ENCODE measurements around the gene REELD1.

REELD1 gene

DNA sequence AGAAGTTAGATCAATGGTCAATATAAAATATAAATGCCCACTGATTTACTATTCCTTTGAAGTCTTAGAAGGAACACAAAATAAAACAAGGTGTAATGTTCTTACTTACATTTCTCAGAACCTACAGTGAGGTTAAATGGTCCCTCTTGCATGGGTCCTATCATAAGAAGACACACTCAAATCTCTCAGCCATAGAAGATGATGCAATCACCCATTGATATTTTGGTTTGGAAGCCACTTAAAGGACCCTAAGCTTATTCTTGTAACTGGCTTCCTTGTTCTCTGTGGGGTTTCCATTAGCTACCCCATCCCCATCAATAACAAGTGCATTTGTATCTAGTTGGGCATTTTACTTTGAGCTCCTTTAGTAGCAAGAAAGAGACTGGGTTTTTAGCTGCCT, 15.1 kb downstream of the REELD1 start:
- no peak for DNase-seq

DNA sequence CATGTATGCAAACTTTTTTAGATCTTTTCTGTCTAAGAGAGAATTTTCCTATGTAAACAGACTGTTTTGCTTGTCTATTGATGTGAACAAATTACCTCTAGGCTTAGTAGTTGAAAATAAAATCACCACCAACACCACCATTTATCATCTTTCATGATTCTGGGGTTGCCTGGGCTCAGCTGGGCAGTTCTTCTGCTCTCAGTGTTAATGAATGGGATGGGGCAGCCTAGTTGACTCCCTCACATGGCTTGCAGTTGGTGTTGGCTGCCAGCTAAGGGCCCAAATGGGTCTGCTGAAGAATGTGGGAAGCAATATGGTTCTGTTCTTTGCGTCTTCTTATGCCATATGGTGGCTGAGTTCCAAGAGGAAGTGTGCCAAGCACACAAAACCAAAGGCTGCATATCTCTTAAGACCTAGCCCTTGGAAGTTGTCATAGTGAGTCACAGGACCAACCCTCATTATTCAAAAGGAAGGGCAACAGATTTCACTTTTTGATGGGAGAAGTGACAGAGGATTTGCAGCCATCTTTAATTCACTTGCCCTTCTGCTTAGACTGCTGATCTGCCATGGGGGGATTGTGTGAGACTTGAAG, 17.9 kb downstream of the REELD1 start:
- no peak for DNase-seq

DNA sequence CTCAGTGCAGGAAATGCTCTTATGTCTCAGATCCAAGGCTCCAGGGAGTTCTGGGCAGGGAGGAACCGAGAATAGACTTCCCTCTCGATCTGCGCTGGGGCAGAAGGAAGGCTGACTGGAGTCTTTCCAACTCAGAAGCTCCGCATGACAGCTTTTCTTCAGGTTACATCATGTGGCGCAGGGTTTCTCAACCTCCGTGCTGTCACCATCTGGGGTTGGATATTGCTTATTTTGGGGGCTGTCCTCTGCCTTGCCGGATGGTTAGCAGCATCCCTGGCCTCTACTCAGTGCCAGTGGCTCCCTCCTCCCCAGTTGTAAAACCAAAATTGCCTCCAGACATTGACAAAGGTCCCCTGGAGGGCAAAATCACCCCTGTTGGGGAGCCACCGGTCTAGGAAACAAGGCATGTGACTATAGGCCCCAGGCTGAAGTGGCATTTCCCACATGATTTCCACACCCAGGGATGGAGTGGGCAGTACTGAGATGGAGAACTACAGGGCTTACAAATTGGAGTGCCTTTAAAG, 21.4 kb downstream of the REELD1 start:
- DNase-seq, result no peak

DNA sequence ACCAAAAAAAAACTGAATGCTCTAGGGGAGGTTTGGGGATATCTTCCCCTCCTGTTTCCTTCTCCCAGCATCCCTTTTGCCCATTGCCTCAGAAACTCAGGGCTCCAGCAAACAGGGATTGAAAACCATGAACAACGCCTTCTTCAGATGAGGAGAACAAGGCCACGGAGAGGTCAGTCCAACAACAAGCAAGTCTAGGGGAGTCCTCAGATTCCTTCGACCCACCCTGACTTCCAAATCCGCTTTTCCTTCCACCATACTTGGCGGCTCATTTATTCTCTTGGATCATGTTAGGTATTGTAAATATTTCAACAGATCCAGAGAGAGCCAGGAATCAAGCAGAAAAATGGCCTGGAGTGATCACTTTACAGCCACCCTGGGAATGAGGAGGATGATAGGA, 21.9 kb downstream of the REELD1 start:
- no peak for DNase-seq

- DNase-seq, result no peak
Measured at GRCh38 chr4:146237092-146237491, 22.8 kb downstream of the REELD1 start.

DNA sequence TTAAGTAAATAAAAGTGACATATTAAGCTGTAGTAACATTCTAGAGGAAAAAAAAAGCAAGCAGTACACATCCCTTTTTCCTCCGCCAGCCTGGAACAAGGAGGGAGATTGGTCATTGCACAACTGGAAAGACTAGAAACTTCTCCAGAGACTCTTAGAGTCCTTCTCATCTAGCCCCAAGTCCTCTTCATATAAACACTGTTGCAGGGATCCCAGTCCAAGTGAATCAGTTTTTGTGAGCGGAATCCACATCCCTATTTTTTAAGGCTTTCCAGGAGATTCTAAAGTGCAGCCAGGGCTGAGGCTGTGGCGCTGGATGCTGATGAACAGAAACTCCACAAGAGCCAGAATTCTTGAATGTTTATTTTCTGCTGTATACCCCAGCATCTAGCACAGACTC, 23.8 kb downstream of the REELD1 start:
- no peak for DNase-seq

GRCh38 chr4:146243141-146243882, 29.0 kb downstream of the REELD1 start:
- DNase-seq, result peak; percentile 0

DNA sequence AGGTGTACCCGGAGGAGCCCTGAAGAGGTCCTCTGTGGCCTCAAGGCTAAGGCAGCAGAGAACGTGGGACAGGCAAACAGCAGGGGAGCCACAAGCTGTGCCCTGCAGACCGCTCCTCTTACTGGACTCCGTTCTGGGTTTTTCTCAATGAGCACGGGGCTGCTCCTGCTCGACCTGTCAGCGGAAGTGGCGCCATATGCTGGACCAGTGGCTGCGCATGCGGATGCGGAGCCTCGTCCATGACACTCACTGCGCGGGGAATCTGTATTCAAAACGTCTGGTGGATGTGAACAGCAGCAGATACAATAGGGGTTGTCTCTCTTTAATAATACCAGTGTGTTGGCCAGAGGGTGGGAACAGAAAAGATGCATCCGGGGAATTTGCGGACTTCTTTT, 29.5 kb downstream of the REELD1 start:
- DNase-seq, result no peak

DNA sequence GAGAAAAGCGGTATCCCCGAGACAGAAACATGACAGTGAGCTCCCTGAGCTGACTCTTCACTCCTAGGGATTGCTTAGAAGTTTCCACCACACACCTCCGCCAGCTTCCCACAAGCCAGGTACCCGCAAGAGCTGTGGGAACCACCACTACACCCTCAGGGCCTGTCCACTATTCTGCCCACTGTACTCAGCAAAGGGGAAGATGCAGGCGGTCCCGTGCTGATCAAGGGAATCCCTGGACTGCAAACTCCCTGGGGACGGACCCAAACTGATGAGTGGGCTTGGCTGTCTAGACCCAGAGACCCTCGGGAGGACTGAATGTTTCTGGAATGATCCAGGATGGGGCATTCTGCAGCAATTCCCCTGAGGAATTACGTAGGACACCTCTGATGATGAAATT, 30.2 kb downstream of the REELD1 start:
- no peak for DNase-seq

DNA sequence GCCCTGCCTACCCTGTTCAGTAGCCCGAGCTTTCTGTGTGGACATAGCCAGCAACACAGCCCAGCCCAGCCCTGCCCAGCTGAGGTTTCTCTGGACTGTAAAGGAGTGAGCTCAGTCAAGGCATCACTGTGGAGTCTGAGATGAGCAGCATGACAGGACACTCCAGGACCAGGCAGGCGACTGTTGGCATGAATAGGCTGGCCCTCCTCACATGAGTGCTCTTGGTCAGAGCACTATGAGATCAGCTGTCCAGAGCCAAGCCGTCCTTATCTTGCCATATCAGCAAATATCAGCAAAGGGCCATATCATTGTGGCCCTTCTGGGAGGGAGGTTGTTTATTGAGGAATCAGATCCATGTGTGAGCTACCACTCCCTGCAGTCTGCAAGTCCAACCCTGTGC, 30.9 kb downstream of the REELD1 start:
- no peak for DNase-seq

DNA sequence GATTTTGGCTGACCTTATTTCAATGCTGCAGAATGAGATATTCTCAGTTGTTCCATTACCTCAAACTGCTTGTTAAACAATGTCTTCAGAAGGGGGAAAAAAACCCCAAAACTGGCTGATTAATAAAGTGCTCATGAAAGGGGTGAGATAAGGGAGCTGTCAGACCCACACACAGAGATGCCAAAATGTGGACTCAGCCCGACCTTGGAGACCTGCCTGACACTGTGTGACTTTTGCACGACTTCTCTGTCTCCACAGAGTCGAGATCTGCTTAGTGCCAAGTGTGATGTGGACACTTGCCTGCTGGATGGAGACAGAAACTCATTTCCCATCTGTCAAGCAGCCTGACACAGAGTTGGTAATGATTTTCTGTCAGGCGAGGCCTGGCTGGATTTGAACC, 31.5 kb downstream of the REELD1 start:
- no peak for DNase-seq

GRCh38 chr4:146246381-146246780, 32.0 kb downstream of the REELD1 start:
- DNase-seq, result no peak

GRCh38 chr4:146247356-146247755, 33.0 kb downstream of the REELD1 start:
- DNase-seq, result no peak

GRCh38 chr4:146252969-146253611, 38.8 kb downstream of the REELD1 start:
- no peak for DNase-seq

DNA sequence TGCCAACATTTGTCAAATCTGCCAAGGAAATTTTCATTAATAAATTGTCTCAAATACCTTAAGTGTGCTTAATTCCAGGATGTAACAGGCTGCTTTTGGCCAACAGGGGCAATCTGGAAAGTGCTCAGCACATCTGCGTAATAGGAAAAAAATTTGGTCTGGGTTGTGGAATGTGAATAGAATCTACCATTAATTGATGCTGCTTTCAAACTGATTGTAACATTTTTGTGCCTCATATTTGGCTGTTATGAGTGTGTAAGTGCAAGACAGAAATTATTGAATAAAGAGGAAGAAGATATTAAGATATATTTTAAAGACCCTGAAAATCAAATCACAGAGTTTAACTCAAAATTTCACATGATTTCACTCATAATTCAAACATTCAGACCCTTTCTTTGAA, 41.1 kb downstream of the REELD1 start:
- DNase-seq, result no peak

GRCh38 chr4:146255874-146256273, 41.5 kb downstream of the REELD1 start:
- no peak for DNase-seq

GRCh38 chr4:146256328-146256727, 42.0 kb downstream of the REELD1 start:
- no peak for DNase-seq

DNA sequence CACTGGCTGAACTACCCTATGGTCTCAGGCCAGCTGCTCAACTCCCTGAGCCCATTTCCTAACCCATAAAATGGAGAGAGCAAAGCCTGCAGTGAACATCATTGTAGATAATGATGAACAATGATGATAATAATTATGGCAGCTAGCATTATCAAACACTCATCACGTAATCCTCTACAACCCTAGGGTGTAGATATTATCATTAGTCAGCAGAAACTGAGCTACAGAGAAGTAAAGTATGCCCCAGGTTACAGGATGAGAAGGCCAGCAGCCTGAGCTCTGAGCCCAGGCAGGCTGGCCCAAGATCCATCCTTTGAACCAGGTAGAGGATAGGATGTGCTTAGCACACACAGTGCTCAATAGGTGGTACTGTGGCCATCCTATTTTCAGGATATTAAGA, 43.2 kb downstream of the REELD1 start:
- DNase-seq, result no peak

DNA sequence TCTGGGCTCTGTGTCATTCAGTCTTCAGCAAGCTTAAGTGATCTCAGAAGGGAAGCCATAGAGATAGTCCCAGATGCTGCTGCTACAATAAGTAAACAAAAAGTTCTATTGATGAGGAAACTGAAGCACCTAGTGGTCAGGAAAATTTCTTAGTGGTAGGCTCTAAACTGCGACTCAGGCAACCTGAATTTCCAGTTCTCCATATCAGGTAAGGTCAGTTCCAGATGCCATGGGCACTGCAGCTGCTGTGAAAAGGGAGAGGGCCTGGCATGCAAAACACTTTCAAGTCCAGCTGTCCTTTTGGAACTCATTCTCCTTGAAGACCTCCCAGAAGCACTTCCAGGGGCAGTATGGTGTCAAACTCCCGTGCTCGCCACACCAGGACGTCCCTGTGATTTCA, 46.2 kb downstream of the REELD1 start:
- no peak for DNase-seq

DNA sequence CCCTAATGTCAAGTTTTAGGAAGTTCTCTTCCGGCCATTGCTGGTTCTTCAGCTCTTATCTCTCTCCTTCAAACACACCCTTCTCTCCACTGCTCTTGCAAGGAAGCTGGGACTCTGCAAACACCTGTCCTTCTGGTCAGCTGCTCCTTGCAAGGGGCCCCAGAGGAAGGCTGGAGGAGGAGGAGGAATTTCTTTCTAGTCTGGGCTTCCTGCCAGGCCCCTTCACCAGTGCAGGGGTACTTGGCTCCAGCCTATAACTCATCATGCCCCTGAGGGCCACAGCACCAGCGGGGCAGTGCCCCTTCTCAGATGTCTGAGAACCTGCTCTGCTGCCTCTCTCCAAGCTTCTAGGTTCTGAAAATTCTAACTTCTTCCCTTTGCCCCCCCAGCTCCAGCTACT, 46.7 kb downstream of the REELD1 start:
- no peak for DNase-seq

DNA sequence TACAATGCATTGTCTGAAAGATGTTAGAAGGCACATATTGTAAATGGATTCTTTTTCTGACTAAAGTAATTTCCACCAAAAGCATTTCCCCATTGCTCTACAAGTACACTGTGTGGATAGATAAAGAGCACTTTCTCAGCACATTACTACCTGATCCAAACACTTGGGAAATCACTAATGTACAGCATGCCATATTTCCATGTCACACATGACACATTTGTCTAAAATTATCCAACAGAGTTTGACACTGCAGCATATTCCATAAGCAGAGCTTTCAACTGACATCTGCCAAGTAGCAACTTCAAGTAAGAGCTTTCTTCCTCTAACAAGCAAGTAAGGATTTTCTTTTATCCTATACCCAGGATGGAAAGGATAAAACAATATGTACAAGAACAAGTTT, 49.5 kb downstream of the REELD1 start:
- no peak for DNase-seq

GRCh38 chr4:146265950-146266490, 51.7 kb downstream of the REELD1 start:
- no peak for DNase-seq

- DNase-seq, result no peak
Measured at GRCh38 chr4:146267826-146268225, 53.5 kb downstream of the REELD1 start.

DNA sequence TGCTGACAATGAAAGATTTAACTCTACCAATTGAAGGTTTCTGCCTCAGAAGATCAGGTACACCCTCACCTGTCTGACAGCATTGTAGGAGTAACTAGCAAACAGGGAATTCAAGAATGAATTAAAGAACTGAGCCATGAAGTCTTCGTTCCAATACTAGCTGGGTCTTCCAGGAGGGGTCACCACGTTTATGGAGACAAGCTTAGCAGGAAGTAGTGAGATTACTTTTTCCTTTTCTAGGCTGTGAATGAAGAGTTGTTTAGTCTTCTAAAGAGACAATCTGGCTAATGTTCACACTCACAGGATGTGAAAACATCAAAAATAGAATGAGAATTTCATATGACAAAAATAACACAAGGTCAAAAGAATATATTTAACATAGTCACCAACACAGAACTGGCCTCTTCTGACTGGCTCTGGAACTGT, 54.9 kb downstream of the REELD1 start:
- DNase-seq, result no peak

Data from NK-92 treated with Interleukin-12 subunit alpha and Interleukin-12 subunit beta, amount 100 ng/mL, for 24 hours (cell line).